ENCODE measurements around the gene PRPS1L1.

PRPS1L1 gene

GRCh38 chr7:18004372-18004771 is 23.3 kb downstream of the PRPS1L1 start:
- DNase-seq = no peak

GRCh38 chr7:18003286-18003994 is 24.2 kb downstream of the PRPS1L1 start:
- DNase-seq = no peak

GRCh38 chr7:17998692-17999091 is 29.0 kb downstream of the PRPS1L1 start:
- DNase-seq = no peak

GRCh38 chr7:17996442-17997223 is 31.0 kb downstream of the PRPS1L1 start:
- DNase-seq = no peak

- DNase-seq = no peak
These were observed 31.6 kb downstream of the PRPS1L1 start for GRCh38 chr7:17996040-17996439.

- DNase-seq = no peak
These were observed 33.4 kb downstream of the PRPS1L1 start for GRCh38 chr7:17994079-17994850.

GRCh38 chr7:17991866-17992648 is 35.6 kb downstream of the PRPS1L1 start:
- DNase-seq = no peak

- no peak for DNase-seq
These were observed 36.9 kb downstream of the PRPS1L1 start for GRCh38 chr7:17990761-17991160.

- DNase-seq = no peak
These were observed 38.1 kb downstream of the PRPS1L1 start for GRCh38 chr7:17989546-17989945.

GRCh38 chr7:17988858-17989257 is 38.8 kb downstream of the PRPS1L1 start:
- no peak for DNase-seq

- DNase-seq = no peak
These were observed 39.5 kb downstream of the PRPS1L1 start for GRCh38 chr7:17988141-17988540.

GRCh38 chr7:17986851-17987250 is 40.8 kb downstream of the PRPS1L1 start:
- no peak for DNase-seq

GRCh38 chr7:17985473-17986239 is 42.0 kb downstream of the PRPS1L1 start:
- DNase-seq = no peak

- DNase-seq = no peak
These were observed 43.4 kb downstream of the PRPS1L1 start for GRCh38 chr7:17984288-17984687.

GRCh38 chr7:17983221-17984062 is 44.2 kb downstream of the PRPS1L1 start:
- DNase-seq = no peak

- DNase-seq = no peak
These were observed 50.7 kb downstream of the PRPS1L1 start for GRCh38 chr7:17976952-17977351.
